SK-N-SH (cell line): ENCODE measurements around the gene TMEM169.

Experiments used
- MXI1 ChIP-seq: IDR thresholded peaks from 2 replicates; pipeline ENCODE4 v1.6.1; 2012; ENCODE audit warnings: mild to moderate bottlenecking, low read depth, low read length, improper control_type of control experiment
- POLR2AphosphoS5 ChIP-seq: IDR thresholded peaks from 2 replicates; pipeline ENCODE4 v1.6.1; 2012; ENCODE audit warnings: low read depth, low read length
- RCOR1 ChIP-seq: fragments of 150-350 bp; IDR thresholded peaks from 2 replicates; pipeline ENCODE4 v1.6.1; 2017; ENCODE audit warnings: antibody characterized with exemption, low read length
- TAF1 ChIP-seq: IDR thresholded peaks from 2 replicates; pipeline ENCODE4 v1.6.1; 2012; ENCODE audit warnings: low read depth, mild to moderate bottlenecking, low read length, moderate library complexity, borderline replicate concordance
- YY1 ChIP-seq: IDR thresholded peaks from 2 replicates; pipeline ENCODE4 v1.4.0; 2012; ENCODE audit warnings: low read depth, mild to moderate bottlenecking
- TF ChIP-seq, protein P1 (sequence below): fragments of 200-600 bp; sonication (generic); IDR thresholded peaks from 2 replicates; pipeline ENCODE4 v1.6.1; 2017; ENCODE audit warnings: antibody characterized with exemption, mild to moderate bottlenecking, moderate library complexity

DNA sequence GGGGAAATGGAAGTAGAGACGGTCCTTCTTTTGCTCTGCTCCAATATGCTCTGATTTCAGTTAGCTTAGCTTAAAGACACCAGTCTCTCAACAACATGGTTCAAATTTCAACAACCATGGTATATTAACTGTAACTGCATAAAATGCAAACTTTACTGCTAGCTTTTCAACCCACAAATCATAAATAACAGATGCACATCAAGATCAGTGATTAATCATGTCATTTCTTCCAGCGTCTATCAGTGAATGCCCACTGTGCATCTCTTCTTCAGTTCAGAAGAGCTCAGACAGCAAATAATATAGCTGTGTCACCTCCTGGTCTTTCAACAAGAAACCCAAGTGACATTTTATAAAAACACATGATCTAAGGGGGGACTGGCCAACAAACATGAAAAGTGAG is 12.7 kb upstream of the TMEM169 start:
- TF ChIP-seq RCOR1 (no peak), MXI1 (no peak), POLR2AphosphoS5 (no peak), YY1 (no peak), TAF1 (no peak)
- TF ChIP-seq, protein P1, sequence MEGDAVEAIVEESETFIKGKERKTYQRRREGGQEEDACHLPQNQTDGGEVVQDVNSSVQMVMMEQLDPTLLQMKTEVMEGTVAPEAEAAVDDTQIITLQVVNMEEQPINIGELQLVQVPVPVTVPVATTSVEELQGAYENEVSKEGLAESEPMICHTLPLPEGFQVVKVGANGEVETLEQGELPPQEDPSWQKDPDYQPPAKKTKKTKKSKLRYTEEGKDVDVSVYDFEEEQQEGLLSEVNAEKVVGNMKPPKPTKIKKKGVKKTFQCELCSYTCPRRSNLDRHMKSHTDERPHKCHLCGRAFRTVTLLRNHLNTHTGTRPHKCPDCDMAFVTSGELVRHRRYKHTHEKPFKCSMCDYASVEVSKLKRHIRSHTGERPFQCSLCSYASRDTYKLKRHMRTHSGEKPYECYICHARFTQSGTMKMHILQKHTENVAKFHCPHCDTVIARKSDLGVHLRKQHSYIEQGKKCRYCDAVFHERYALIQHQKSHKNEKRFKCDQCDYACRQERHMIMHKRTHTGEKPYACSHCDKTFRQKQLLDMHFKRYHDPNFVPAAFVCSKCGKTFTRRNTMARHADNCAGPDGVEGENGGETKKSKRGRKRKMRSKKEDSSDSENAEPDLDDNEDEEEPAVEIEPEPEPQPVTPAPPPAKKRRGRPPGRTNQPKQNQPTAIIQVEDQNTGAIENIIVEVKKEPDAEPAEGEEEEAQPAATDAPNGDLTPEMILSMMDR: no peak
